GM20000 (cell line): ENCODE measurements around the gene LRRC14B.
"Not testable (repeated sequence)": the region's sequence is repeated elsewhere in the genome, so short reads cannot be mapped to it uniquely, and the experiment has no call there.

Source experiments
- DNase-seq: peaks from one replicate; pipeline ENCODE4 v3.0.0; 2012; ENCODE audit warnings: low spot score
- CTCF ChIP-seq: IDR thresholded peaks from 2 replicates; pipeline ENCODE4 v1.5.1; 2012; ENCODE audit warnings: mild to moderate bottlenecking, control low read depth; ENCODE audit errors: extremely low read depth, missing control alignments

Gene LRRC14B

GRCh38 chr5:218457-219291 lies 27.4 kb downstream of the LRRC14B start:
- TF ChIP-seq CTCF = no peak
- DNase-seq = no peak

- DNase-seq = no peak
- TF ChIP-seq CTCF = no peak
These were observed 28.2 kb downstream of the LRRC14B start for GRCh38 chr5:219460-219863.

- DNase-seq = peak; percentile 65
- TF ChIP-seq CTCF = no peak
These were observed 28.7 kb downstream of the LRRC14B start for GRCh38 chr5:219991-220390.

- not testable (repeated sequence) for DNase-seq
These were observed 31.8 kb downstream of the LRRC14B start for GRCh38 chr5:222951-223715.

- DNase-seq = no peak
- TF ChIP-seq CTCF = no peak
These were observed 32.5 kb downstream of the LRRC14B start for GRCh38 chr5:223791-224190.

GRCh38 chr5:225334-225733 lies 34.0 kb downstream of the LRRC14B start:
- DNase-seq = no peak
- no peak for TF ChIP-seq CTCF

GRCh38 chr5:227375-227774 lies 36.1 kb downstream of the LRRC14B start:
- DNase-seq = not testable (repeated sequence)

- no peak for DNase-seq
These were observed 37.6 kb downstream of the LRRC14B start for GRCh38 chr5:228886-229285.

More at GRCh38 chr5:228886-229285, 37.6 kb downstream of the LRRC14B start:
- TF ChIP-seq CTCF = no peak
